ENCODE measurements around the gene STUM.

- TF ChIP-seq CTCF (IDR thresholded peaks at IDR 0.05) (no peak), EZH2 (IDR thresholded peaks at IDR 0.05) (no peak), EZH2phosphoT487 (IDR thresholded peaks at IDR 0.05) (no peak)
Measured at GRCh38 chr1:226596531-226597165, 48.1 kb downstream of the STUM start.

Measured in neural progenitor cell (in vitro differentiated cells).